Astrocyte of the spinal cord (primary cell): Measurements from ENCODE around the gene TNIK.

Experiments used
- DNase-seq: peaks from one replicate; pipeline ENCODE4 v3.0.0; 2011; ENCODE audit warnings: low read depth, low spot score
- H3K4me3 ChIP-seq: 2 replicates; pipeline ENCODE4 v1.5.1; 2011; ENCODE audit warnings: low read depth, mild to moderate bottlenecking, low read length, moderate library complexity
- in situ Hi-C: cut with HindIII; loops from 2 replicates; pipeline ENCODE4 v1.10.0; 2017; ENCODE audit warnings: low sequenced_read_pairs
- TF ChIP-seq, protein P1 (sequence below): IDR thresholded peaks from 2 replicates; pipeline ENCODE4 v1.5.1; 2012; ENCODE audit warnings: low read depth, mild to moderate bottlenecking, low read length, inconsistent platforms

The TNIK gene

DNA sequence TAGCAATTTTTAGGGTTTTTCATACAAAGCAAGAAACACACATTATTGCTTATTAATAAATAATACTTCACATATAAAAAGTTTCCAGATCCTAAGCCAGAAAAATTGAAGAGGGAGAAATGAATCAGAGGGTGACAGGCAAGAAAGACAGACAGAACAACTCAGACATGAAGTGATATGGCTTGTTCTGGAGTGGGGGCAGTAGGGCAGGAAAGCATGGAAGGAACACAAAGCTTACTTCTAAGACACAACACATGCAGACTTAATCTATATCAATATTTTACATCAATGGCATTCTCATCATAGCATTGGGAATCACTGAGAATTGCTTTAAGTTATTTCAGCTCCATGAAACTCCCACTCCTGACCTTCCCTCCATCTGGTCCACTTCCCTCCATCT is 24.4 kb downstream of the TNIK start:
- no peak overlapping the region for H3K4me3 ChIP-seq
- no peak for DNase-seq
- in situ Hi-C loops, result no loop called here
- TF ChIP-seq, protein P1, sequence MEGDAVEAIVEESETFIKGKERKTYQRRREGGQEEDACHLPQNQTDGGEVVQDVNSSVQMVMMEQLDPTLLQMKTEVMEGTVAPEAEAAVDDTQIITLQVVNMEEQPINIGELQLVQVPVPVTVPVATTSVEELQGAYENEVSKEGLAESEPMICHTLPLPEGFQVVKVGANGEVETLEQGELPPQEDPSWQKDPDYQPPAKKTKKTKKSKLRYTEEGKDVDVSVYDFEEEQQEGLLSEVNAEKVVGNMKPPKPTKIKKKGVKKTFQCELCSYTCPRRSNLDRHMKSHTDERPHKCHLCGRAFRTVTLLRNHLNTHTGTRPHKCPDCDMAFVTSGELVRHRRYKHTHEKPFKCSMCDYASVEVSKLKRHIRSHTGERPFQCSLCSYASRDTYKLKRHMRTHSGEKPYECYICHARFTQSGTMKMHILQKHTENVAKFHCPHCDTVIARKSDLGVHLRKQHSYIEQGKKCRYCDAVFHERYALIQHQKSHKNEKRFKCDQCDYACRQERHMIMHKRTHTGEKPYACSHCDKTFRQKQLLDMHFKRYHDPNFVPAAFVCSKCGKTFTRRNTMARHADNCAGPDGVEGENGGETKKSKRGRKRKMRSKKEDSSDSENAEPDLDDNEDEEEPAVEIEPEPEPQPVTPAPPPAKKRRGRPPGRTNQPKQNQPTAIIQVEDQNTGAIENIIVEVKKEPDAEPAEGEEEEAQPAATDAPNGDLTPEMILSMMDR, result no peak

DNA sequence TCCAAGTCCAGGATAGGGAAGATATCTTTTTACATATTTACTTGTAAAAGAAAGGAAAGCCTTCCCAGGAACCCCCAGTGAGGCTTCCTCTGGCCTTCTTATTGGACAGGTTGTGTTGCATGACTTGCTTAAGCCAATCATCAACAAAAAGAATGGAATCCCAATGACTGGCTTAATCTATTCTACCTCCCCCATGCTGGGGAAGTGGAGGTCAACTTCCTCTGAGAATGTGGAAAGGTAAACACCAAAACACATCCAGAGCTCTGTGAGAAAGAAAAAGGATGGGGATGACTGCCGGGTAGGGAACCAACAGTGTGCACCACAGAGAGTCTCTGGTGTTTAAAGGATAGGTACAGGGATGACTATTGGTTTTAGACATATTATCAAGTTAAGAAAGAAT is 25.1 kb downstream of the TNIK start:
- TF ChIP-seq, protein P1, result no peak
- no peak overlapping the region for H3K4me3 ChIP-seq
- in situ Hi-C loops, result no loop called here
- DNase-seq, result no peak

DNA sequence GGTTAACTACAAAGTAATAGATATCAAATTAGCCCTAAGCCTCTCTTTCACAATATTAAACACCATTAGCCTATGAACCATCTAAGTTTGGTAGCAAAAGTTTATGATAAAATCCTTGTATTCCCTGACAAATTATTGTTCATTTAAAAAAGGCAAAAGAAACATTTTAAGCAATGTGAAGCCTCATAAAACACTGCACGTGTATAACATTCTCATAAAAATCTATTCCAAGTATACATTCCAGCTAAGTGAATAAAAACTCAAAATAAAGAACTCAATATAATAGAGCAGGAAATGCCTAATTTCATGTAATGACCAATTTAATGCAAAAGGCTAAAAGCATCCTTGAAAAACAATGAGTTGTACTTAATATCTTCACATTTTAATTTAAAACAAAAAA is 27.7 kb downstream of the TNIK start:
- in situ Hi-C loops, result no loop called here

DNA sequence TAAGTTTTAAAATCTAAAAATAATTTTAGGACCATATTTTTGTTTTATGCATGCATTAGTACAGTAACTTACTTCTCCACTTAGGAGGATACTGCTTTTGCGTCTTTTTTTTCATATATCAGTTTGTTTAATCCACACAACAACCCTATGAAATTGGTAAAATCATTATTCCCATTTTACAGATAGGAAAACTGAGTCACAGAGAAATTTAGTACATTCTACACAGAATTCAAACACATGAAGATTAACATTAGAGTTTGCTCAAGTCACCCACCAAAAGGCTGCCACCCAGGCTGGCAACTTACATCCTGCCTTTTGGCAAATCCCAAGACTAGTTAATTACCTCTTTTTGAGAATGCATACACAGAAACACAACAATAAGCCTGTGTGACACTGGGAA is 28.7 kb downstream of the TNIK start:
- TF ChIP-seq, protein P1, result no peak
- in situ Hi-C loops, result no loop called here
- no peak overlapping the region for H3K4me3 ChIP-seq
- no peak for DNase-seq

More for the DNA sequence above, 27.7 kb downstream of the TNIK start:
- DNase-seq, result no peak
- H3K4me3 ChIP-seq, result no peak overlapping the region
- TF ChIP-seq, protein P1, result no peak

DNA sequence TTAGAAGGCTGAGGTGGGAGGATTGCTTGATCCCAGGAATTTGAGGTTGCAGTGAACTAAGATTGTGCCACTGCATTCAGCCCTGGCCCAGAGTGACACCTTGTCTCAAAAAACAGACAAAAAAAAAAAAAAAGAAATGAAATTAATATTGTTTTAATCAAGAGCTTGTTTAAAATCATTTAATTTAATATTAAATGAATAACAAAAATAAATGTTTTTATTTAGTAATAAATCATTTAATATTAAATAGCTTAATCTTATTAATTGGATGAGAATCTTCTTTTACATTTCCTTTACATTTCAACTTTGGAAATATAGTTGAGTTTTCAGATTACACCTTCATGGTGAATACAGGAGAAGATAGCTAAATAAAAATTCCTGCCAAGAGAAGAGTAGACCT is 29.7 kb downstream of the TNIK start:
- TF ChIP-seq, protein P1, result no peak
- DNase-seq, result no peak
- no peak overlapping the region for H3K4me3 ChIP-seq
- in situ Hi-C loops, result no loop called here

DNA sequence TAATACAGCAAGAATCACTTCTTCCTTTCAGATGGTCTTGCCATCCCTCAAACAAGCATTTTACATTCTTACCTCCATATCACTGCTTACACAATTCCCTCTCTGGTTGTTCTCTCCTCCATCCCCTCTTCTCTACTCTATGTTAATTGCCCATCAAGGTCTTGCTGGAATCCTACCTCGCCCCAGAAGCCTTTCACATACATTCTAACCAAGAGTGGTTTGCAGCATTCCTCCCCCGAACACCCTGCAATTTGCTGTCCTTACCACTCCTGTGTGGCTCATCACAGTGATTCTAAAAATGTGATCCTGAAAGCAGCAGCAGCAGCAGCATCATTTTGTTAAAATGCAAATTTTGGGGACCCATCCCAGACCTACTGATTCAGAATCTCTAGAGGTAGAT is 30.6 kb downstream of the TNIK start:
- in situ Hi-C loops, result no loop called here
- TF ChIP-seq, protein P1, result no peak
- no peak for DNase-seq
- H3K4me3 ChIP-seq, result no peak overlapping the region

DNA sequence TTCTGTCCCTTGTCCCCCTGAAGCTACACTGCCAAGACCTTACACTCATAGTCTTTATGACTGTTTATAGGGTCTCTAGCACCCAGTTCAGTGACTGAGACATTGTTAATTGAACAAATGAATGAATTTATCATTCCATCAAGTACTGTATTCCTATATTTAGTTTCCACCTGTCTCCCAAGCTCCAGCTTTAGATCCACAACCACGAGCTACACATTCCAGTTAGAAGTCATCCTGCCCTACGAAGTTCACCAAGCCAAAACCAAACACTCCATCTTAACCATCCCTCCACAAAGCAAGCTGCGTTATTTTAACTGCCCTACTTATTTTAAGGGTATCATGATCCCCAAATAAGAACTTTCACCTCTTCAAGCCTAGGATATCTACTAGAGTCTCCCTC is 31.3 kb downstream of the TNIK start:
- DNase-seq, result no peak
- H3K4me3 ChIP-seq, result no peak overlapping the region
- in situ Hi-C loops, result no loop called here
- TF ChIP-seq, protein P1, result no peak
